ENCODE measurements around the gene METTL13.
A peak's percentile ranks its signal among the peaks of the same experiment; 100 is the strongest.
"Not testable (repeated sequence)": the region's sequence is repeated elsewhere in the genome, so short reads cannot be mapped to it uniquely, and the experiment has no call there.

METTL13 gene

GRCh38 chr1:171798765-171799164 is 17.3 kb downstream of the METTL13 start:
- no peak for TF ChIP-seq CTCF (IDR thresholded peaks at IDR 0.05; ENCODE audit: extremely low read depth, insufficient read depth, missing control alignments)
- no peak for DNase-seq (ENCODE audit: low spot score)
- in situ Hi-C loops (cut with MboI; ENCODE audit: low pct_unique_long_range_greater_than_20kb, low sequenced_read_pairs, unreplicated experiment) = loop anchor here (10.0 kb wide), 1 partner anchor 186 kb away; no protein-coding TSS in a partner anchor

- DNase-seq (ENCODE audit: low spot score) = no peak
- no peak for TF ChIP-seq CTCF (IDR thresholded peaks at IDR 0.05; ENCODE audit: extremely low read depth, insufficient read depth, missing control alignments)
- in situ Hi-C loops (cut with MboI; ENCODE audit: low pct_unique_long_range_greater_than_20kb, low sequenced_read_pairs, unreplicated experiment) = loop anchor here (10.0 kb wide), 1 partner anchor 186 kb away; no protein-coding TSS in a partner anchor
Measured at GRCh38 chr1:171799166-171799565, 17.7 kb downstream of the METTL13 start.

- DNase-seq (ENCODE audit: low spot score) = not testable (repeated sequence)
- in situ Hi-C loops (cut with MboI; ENCODE audit: low pct_unique_long_range_greater_than_20kb, low sequenced_read_pairs, unreplicated experiment) = loop anchor here (10.0 to 25.0 kb wide), 2 partner anchors 185 to 613 kb away; partner anchors contain the start of gene C1orf105
Measured at GRCh38 chr1:171799698-171800097, 18.2 kb downstream of the METTL13 start.

GRCh38 chr1:171800342-171800741 is 18.9 kb downstream of the METTL13 start:
- no peak for TF ChIP-seq CTCF (IDR thresholded peaks at IDR 0.05; ENCODE audit: extremely low read depth, insufficient read depth, missing control alignments)
- in situ Hi-C loops (cut with MboI; ENCODE audit: low pct_unique_long_range_greater_than_20kb, low sequenced_read_pairs, unreplicated experiment) = loop anchor here (25.0 kb wide), 1 partner anchor 612 kb away; the partner anchor contains the start of gene C1orf105
- DNase-seq (ENCODE audit: low spot score) = no peak

- DNase-seq (ENCODE audit: low spot score) = no peak
- TF ChIP-seq CTCF (IDR thresholded peaks at IDR 0.05; ENCODE audit: extremely low read depth, insufficient read depth, missing control alignments) = no peak
- in situ Hi-C loops (cut with MboI; ENCODE audit: low pct_unique_long_range_greater_than_20kb, low sequenced_read_pairs, unreplicated experiment) = loop anchor here (25.0 kb wide), 1 partner anchor 611 kb away; the partner anchor contains the start of gene C1orf105
Measured at GRCh38 chr1:171800851-171801250, 19.4 kb downstream of the METTL13 start.

- DNase-seq (ENCODE audit: low spot score) = no peak
- in situ Hi-C loops (cut with MboI; ENCODE audit: low pct_unique_long_range_greater_than_20kb, low sequenced_read_pairs, unreplicated experiment) = loop anchor here (25.0 kb wide), 1 partner anchor 611 kb away; the partner anchor contains the start of gene C1orf105
- peak; percentile 75 for TF ChIP-seq CTCF (IDR thresholded peaks at IDR 0.05; ENCODE audit: extremely low read depth, insufficient read depth, missing control alignments)
Measured at GRCh38 chr1:171801487-171801891, 20.0 kb downstream of the METTL13 start.

- in situ Hi-C loops (cut with MboI; ENCODE audit: low pct_unique_long_range_greater_than_20kb, low sequenced_read_pairs, unreplicated experiment) = loop anchor here (25.0 kb wide), 1 partner anchor 610 kb away; the partner anchor contains the start of gene C1orf105
- no peak for TF ChIP-seq CTCF (IDR thresholded peaks at IDR 0.05; ENCODE audit: extremely low read depth, insufficient read depth, missing control alignments)
- no peak for DNase-seq (ENCODE audit: low spot score)
Measured at GRCh38 chr1:171802207-171802606, 20.7 kb downstream of the METTL13 start.
